GM18868 (cell line): ENCODE data around the gene ADCYAP1.

ENCODE experiments used
- ATAC-seq: cut with Tn5 transposase; IDR thresholded peaks from one replicate; pipeline ENCODE4 v1.9.1; 2021; ENCODE audit warnings: mild to moderate bottlenecking, moderate library complexity; ENCODE audit not compliant: unreplicated experiment

Gene ADCYAP1

DNA sequence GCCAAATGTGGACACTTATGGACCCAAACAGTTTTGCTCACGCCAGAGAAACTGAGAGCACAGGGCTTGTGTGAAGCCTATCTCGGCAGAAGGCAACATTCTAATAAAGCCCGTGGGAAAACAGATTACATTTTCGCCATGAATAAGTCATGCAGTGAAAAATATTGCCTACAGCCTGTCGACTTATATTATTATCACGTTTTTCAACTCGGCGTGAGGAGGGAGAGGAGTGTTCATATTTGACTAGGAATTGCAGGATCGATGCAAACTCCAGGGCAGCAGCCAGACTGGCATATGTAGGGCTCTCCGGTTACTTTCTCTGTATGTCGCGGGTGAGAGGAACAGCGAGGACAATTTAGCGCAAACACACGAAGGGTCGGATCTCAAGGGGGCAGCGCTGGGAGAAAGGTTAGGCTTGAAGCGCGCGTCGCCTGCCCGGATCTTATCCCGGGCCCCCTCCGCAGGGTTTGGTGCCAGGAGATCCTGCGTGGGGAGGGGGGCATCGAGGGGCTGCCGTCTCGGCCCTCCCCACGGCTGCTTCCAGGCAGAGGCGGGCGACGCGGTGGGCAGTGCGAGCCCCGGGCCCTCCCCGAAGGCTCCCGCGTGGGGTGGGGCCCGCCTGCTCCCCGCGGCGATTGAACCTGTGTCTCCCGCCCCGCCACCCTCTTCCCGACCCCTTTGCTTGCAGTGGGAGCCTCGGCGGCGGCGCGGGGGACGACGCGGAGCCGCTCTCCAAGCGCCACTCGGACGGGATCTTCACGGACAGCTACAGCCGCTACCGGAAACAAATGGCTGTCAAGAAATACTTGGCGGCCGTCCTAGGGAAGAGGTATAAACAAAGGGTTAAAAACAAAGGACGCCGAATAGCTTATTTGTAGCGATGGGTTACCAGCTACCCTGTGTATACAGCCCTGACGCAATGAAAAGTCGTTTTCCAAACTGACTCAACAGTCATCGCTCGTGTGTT is 4.4 kb downstream of the ADCYAP1 start:
- ATAC-seq: no peak

DNA sequence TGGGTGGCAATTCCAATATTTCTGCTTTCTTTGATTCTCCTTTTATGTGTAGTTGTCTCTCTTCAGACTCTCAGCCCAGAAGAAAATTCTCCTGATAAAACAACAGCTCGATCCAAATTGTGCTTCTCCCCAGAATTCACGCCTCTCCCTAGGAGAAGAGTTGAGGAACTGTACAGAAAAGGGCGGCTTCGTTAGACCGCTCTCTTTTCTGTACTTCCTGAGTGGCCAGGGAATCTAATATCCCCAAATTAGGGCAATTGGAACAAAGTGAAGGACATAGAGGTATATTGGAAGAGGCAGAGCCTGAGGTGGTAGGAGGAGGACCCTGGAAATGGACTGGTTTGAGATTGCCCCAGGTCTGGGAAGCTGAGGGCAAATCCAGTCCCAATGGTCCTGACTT is 5.6 kb downstream of the ADCYAP1 start:
- ATAC-seq: no peak

DNA sequence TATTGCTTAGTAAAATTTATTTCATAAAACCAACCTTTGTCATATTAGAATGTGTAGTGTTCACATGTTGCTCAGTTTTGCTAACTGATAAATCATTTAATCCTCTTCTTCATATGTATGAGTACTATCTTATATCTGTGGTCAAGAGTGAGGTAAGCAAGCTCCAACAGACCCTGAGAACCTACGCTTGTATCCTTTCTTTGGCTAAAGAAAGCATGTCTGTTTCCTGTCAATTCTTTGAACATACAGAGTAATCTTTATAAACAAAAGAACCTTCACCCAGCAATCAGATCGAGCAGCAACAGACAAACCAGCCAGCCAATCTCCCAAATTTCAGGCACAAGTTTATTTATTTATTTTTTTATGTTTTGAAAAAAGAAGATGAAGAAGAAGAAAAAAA is 6.4 kb downstream of the ADCYAP1 start:
- ATAC-seq: no peak

DNA sequence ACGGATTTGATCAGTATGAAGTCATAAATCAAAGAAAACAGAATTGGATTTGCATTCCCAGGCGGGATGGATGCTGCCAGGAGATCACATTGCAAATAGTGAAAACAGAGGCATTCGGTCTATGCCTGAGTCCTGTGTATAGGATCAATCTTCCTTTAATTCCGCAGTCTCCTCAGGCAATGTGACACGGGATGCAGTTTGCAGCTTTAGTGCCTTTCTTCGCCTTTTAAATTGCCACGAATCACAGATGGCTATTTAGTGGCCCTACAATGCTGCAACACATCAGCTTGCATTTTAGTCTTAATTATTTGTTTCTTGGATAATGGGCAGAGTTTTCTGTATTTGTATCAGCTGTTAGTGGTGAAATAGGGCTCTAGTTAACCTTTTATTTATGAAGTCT is 6.8 kb downstream of the ADCYAP1 start:
- ATAC-seq: no peak

DNA sequence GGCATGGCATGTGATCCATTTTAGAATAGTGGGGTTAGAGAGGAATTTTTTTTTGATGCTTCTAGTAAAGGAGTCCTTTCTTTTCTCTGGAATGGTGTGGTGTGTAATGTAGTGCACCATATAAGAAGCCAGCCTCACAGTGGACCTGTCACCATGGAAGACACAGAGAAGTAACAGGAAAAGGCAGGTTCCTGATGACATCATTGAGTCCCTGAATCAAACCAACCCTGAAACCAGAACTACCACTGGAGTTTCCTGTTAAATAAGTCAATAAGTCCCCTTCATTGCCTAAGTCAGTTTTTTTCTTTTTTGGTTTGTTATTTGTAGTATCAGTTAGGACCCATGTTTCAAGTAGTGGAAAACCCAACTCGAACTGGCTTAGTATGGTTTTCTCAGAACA is 11.9 kb downstream of the ADCYAP1 start:
- ATAC-seq: no peak

DNA sequence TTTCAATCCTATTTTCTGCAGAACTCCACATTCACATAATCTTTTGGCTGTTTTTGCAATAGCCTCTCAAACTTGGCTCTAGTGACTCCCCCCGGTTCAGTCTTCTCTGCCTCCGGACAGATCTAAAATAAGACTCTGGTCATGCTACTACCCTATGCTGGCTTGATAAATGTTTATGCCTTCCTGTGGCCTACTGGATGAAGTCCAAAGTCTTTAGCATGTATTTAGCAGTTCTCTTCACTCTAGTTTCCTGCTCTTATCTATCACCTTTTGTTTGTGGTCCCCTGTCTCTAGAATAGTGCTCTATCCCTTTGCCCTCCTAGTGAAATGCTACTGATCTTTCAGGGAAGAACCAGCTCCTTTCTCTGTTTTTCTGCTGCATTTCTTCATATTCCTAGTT is 14.4 kb downstream of the ADCYAP1 start:
- ATAC-seq: no peak

DNA sequence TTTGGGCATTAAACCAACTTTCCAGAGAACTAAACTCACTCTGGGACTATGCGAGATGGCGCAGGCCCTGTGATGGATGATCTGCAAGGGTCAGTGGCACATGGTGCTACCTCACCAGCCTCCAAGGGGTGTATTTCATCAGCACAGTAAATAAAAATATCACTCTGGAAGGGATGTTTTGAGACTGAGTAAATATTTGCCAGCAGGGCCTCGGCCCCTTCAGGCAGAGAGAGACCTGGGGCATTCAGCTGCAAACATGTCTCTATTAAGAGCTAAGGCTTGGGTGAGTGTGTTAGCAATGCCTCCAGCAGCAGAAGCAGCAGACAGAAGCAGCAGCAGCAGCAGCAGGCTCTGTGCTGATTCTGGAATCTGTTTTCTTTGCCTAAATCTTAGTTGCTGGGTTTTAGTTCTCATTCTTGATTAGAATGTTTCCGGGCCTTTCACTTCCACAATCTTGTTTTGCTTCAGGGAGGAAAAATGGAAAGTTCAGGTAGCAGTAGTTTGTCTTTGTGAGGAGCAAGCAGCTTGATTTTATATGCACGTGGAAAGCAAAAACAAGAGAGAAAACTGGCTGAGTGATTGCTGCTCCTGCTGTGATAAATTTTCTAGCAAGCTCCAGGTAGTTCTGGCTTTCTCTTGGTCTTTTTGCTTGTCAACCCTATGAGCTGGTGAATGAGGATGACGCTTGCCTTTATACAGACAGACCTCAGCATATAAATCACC is 18.6 kb downstream of the ADCYAP1 start:
- no peak for ATAC-seq

DNA sequence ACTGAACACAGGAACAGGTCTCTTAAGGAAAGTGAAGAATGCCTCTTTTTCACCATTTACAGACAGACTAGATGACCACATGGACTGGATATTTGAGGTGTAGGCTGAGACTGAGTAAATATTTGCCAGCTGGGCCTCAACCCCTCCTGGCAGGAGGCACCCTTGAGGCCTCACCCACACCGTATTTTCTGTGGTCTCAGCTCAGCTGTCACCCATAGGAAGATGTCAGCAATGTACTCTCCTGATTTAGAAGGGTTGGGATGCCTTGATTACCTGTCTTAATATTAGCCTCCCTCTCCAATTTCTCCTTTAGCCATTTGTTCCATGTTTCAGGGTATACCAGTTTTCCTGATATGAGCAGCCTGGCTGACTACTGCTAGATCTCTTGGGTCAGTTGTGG is 20.3 kb downstream of the ADCYAP1 start:
- ATAC-seq: no peak

DNA sequence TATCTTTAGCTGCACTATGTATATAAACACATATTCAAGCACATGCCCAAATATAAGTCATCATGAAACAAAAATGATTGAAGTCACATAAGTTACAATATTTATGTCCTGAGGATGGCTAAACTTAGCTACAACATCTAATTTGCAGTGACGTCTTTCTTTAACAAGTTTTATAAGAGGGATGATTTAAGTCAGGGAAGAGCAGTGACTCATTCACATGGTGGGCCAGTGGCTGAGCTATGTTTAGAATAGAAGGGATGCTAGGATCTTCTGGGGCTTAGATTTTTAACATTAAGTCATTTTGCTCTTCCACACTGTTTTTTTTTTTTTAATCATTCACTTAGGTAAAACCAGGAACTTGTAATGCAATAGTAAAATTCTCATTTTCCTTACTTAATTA is 22.3 kb downstream of the ADCYAP1 start:
- ATAC-seq: no peak

DNA sequence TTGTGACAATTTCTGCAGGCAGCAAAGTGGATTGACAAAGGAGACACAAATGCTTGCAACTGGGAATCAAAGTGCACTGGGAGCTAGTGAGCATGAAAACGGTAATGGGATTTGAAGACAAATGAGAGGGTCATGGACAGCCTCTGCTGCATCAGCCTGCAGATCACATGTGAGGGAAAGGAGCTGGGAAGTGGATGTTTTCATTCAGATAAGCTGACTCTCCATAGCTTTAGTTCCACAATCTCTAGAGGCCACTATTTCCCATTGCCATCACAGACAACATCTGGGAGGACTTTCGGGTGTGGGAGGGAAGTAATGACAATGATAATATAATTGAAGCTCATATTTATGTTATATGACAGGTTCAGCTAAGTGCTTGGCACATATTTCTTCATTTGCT is 28.4 kb downstream of the ADCYAP1 start:
- ATAC-seq: no peak

DNA sequence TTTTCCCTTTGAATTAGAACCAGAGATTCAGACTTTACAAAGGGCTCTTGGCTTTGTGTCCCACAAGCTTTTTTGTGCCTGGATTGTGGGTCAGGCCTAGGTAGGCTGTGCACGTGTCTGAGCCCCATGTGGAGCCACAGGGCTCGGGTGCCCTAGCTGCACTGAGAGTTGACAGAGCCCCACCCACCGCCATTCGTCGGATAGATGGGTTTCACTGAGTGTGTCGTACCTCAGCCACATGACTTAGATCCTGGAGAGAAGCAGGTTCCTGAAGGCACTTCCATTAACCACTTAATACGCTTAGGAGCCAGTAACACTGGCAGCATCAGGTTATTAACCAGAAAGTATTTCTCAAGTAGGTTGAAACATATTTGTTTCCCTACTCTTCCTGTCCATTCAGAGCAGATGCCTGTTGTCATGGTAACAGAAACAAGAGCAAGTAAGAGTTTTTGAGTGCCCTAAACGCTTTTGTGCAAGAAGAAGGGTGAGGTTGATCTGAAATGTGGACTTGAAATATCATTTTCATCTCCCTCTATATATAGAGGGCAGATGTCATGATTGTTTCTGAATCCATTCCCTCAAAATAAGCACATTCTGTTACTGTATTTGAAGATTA is 30.0 kb downstream of the ADCYAP1 start:
- ATAC-seq: no peak

DNA sequence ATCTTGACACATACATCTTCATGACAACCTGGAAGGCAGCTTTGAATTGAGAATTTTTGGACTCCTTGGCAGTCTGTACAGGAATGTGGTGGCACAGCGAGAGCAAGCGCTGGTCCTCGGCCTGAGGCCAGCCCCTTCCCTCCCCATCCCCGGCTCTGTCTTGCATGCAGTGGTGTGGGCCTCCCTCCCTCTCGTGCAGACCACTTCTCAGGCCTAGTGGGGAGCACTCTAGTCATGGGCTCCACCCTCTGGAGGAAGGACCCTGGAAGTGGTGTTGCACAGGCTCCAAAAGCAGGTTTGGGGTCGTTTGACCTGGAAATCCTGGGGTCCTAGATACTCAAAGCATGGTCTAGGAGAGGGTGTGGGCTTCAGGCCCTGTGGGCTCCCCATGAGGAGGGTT is 32.3 kb downstream of the ADCYAP1 start:
- ATAC-seq: no peak

DNA sequence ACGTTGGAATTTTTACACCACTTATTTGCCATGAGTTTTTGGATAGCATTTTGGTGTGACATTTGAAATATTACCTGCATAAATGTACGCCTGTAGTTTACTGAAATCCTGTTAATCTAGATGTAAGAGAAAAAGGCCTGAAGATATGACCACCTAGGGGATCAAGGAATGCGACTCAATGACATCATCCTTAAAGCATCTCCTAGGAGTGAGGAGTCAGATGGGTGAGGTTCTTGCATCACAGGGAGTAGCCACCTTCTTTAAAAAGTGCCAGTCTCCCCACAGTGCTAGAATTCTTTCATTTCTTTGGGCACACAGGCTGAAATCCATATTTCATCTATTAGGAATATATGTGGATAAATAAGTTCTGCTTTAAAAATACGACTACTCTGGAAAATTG is 34.5 kb downstream of the ADCYAP1 start:
- ATAC-seq: no peak

DNA sequence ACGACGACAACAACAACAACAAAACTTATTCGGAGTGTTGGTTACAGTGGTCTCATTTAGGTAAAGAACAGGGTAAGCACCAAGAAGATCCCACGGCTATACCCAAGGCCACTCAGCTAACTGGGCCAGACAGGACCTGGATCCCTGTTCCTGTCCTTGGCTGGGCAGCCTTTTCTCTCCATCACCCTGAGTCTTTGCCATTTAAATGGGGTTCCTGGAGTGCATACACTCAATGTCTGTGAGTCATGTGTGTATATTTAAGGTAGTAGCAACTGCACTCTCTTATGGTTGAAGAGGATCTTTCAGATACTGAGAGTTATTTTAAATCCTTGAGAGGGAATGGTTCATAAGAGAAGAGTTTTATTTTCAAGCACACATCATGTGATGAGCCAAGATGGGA is 35.3 kb downstream of the ADCYAP1 start:
- no peak for ATAC-seq

DNA sequence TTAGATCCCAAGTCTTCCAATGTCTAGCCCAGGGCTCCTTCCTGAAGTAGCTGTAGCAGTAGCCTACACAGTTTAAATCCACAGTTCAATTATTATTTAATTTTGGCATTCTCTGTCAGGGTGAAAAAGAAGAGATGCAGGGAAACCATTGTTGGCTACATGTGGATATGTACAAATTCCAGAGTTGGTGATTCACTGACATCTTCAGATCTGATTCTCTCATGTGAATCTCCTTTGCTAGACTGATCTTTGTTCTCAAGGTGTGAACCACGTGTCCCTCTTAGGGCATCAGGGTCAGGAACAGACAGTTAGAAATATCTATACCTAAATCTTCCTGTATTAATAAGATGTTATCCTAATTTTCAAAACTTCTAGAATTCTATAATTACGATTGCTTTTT is 36.7 kb downstream of the ADCYAP1 start:
- ATAC-seq: no peak

DNA sequence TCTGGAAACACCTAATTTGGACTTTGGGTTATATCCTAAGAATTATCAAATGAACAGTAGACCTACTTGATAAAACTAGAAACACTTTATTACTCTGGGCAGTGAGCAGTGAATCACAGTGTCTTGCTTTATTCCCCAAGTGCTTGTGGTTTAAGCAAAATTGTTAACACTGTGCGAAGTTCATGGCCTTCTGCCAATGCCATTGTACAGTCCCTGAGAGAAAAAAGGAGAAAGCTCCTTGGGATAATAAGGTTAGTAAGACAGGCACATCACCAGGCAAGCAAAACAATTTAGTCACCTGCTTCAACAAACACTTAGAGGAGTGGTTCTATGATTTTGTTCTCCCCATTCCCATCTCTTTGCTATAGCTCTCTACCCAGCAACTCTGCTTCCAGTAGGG is 39.8 kb downstream of the ADCYAP1 start:
- no peak for ATAC-seq

DNA sequence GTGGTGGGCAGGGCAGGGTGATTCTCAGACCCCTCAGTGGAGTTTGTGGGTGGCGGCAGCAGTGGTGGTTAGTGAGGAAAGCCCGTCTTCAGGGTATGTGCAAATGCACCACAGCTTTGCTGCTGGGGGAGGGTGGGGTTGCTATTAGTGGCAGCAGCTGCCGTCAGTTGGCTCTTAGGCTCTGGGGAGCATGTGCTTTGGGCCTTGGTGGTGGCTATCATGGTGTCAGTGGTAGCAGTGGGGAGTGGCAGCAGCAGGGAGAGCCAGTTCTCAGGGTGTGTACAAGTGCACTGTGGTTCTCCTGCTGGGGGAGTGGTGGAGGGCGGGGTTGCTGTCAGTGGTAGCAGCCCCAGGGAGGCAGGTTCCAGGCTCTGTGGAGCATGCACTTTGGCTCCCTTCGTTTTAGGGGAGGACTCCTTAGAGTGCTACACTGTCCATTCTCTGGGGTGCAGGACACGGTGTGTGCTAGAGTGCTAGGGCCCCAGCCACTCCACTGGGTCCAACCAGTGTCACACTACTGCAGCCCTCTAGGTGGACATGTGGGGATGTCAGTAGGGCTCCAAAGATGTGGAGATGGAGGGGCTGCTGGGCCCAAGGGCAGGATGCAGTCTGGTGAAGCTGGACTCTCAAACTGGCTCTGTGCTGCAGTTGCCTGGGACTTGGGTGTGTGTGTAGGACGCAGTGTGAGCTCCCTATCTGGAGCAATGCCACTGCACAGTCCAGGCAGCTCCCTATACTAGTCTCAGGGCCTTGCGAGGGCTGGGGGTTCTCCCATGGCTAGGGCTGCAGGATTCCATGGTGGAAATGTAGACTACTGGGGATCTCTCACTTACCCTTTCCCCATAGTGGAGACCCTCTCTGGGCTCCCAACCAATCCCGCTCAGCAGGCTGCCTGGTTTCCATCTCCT is 45.3 kb downstream of the ADCYAP1 start:
- ATAC-seq: no peak

DNA sequence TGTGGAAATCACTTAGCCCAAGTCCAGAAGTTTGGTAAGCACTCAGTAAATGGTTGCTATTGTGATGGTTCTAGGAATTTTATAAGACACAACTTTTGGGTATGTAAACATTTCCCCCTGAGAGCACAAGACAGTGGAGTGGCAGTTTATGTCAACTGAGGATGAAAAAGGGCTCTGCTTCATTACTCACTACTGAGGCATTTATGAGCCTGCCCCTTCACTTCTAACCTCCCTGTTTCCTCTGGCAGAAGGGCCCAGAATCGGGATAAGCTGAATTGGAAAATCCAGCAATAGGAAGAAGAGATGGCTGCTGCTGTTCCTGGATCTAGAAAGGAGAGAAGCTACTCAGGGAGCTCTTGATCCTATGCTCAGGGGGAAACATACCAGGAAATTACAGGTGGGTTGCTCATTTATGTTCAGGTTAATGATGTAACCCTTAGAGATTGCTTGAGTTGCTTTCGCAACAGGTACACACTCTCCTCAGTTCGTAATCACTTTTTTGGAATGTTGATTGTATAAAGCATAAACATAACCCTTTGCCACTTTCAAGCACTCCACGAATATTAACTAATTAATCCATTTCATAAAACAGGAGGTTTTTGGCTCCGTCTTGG is 46.3 kb downstream of the ADCYAP1 start:
- ATAC-seq: no peak

DNA sequence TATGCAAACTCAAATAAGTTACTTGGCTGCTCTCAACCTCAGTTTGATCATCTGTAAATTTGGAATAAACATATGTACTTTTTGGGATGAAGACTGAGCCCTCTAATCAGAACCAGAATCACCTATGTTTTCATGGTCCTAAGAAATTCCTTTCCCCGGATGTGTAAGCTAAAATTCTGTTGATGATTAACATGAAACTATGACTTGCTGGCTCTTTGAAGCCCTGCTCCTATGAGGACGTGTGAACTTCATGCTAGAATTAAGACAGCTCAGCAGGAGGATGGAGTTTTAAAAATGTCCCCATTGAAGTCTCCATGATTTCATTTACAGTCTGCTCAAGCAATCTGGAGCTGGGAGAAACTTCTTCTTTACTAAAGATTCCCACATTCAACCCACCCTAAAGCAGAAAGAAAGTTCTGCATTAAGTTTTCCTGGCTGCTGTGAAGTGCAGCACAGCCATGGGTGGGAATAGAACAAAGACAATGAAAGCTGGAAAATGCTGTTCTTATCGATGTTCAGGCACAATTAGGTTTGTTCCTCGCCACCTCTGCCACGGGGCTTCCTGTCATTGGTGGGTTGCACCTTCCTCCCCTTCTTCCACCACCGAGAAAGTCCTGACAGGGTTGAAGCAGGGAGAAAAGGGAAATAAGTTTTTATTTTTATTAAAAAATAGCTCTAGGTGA is 50.9 kb downstream of the ADCYAP1 start:
- ATAC-seq: no peak

DNA sequence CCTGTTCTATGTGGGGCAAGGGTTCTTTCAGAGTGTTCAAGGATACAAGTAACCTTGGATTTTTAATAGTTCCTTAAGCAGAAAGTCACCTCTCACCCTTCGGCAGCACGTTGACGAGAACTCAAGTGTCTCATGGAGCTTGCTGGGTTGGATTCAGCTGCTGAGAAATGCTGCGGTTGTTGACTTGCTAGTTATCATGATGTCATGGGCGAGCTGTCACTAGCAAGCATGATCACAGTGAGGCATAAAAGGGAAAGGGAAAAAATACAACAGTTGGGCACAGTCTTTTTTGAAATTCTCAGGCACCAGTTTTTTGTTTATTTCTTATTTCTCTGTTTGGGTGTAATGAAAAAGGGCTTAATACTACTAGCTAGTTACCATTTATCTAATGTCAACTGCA is 53.2 kb downstream of the ADCYAP1 start:
- no peak for ATAC-seq
